Esophagus squamous epithelium (tissue), 5 donors: ENCODE data around the gene ARHGAP42. TPM values are rescaled to one million over a fixed set of nuclear protein-coding genes. Genes with fewer than 3 reads are reported as not detected.

Experiments used
- DNase-seq: peaks from one replicate; lab custom pipeline; 2025; lab: John Stamatoyannopoulos, UW
- H3K27ac ChIP-seq, 4 donors: fragments of 200-600 bp; sonication (generic); one replicate each; pipeline ENCODE4 v1.5.1; 2016 to 2019; ENCODE audit warnings: mild to moderate bottlenecking in 1 of 4
- H3K27me3 ChIP-seq, 4 donors: fragments of 200-600 bp; sonication (generic); 1 replicate in 3 of 4; 2 replicates in 1 of 4; pipeline versions ENCODE4 v1.5.1 to v1.6.0; 2017 to 2021; ENCODE audit warnings: antibody characterized with exemption in 1 of 4
- H3K36me3 ChIP-seq, 3 donors: fragments of 200-600 bp; sonication (generic); one replicate each; pipeline ENCODE4 v1.5.1; 2016 to 2019
- H3K4me1 ChIP-seq, 3 donors: fragments of 200-600 bp; sonication (generic); one replicate each; pipeline ENCODE4 v1.5.1; 2017 to 2019
- H3K4me3 ChIP-seq, 4 donors: fragments of 200-600 bp; sonication (generic); 1 replicate in 3 of 4; 2 replicates in 1 of 4; pipeline ENCODE4 v1.5.1; 2016 to 2019; ENCODE audit warnings: mild to moderate bottlenecking in 2 of 4, moderate library complexity in 1 of 4
- H3K9me3 ChIP-seq, 3 donors: fragments of 200-600 bp; sonication (generic); one replicate each; pipeline ENCODE4 v1.5.1; 2016 to 2019
- CTCF ChIP-seq, 6 experiments: fragments of 450-650 bp in 4 of 6; fragments of 200-600 bp in 2 of 6; sonication (generic) in 2 of 6; IDR thresholded peaks; one replicate each; pipeline ENCODE4 v1.5.1; 2016 to 2019; ENCODE audit warnings: antibody characterized with exemption in 6 of 6, mild to moderate bottlenecking in 4 of 6, moderate library complexity in 4 of 6
- POLR2A ChIP-seq, 4 donors: fragments of 450-650 bp; IDR thresholded peaks; one replicate each; pipeline ENCODE4 v1.6.1; 2017; ENCODE audit warnings: antibody characterized with exemption in 4 of 4, mild to moderate bottlenecking in 4 of 4, moderate library complexity in 3 of 4
- WGBS, 2 donors: methylation state at CpG; one replicate each; pipeline ENCODE4 v1.1.5; 2018; 5-methylcytosine and 5-hydroxymethylcytosine counted together
- intact Hi-C: fragments of 100-400 bp; cut with DNase I; formaldehyde crosslinking; loops from one replicate; pipeline ENCODE4 v1.15.0; 2022
- total RNA-seq, 4 donors: library from RNA; depleted of rRNA; stranded (reverse); fragments of >200 nt; gene quantifications; one replicate each; pipeline ENCODE4 v1.1.0, GENCODE V29; 2016
- donor health status: DM: yes; HTN: yes; CAD: no.

ARHGAP42 gene
- total RNA-seq, 4 donors from 2014 or later, result 3.5 to 10.1 (median 6.4) TPM

GRCh38 chr11:100991541-100991940 is 304.5 kb downstream of the ARHGAP42 start:
- Histone ChIP-seq H3K4me3 (no peak overlapping the region), H3K27me3 (no peaks in the 10 kb centered on the region), H3K9me3 (no peaks in the 10 kb centered on the region), H3K4me1 (no peaks in the 10 kb centered on the region), H3K27ac (no peak overlapping the region), H3K36me3 (no peaks in the 10 kb centered on the region)
- WGBS, 2 donors, result 57 to 64% methylated on average over 2 of the region's 2 CpGs
- DNase-seq, result no peak
- TF ChIP-seq POLR2A (IDR thresholded peaks at IDR 0.05), result no peak
- no peak for TF ChIP-seq CTCF (IDR thresholded peaks at IDR 0.05)
- intact Hi-C loops, result no loop called here

- intact Hi-C loops, result no loop called here
- no peaks in the 10 kb centered on the region for H3K27me3 ChIP-seq
- H3K36me3 ChIP-seq, result no peaks in the 10 kb centered on the region
- TF ChIP-seq CTCF (IDR thresholded peaks at IDR 0.05) (no peak), POLR2A (IDR thresholded peaks at IDR 0.05) (no peak)
- no peak overlapping the region for H3K4me3 ChIP-seq
- H3K9me3 ChIP-seq, result no peaks in the 10 kb centered on the region
- no peak for DNase-seq
- H3K4me1 ChIP-seq, result no peaks in the 10 kb centered on the region
- WGBS, 2 donors, result 96 to 97% methylated on average over 2 of the region's 2 CpGs
- H3K27ac ChIP-seq, result no peak overlapping the region
These were observed 307.9 kb downstream of the ARHGAP42 start for GRCh38 chr11:100994966-100995365.

- Histone ChIP-seq H3K4me1 (no peaks in the 10 kb centered on the region), H3K9me3 (no peaks in the 10 kb centered on the region), H3K4me3 (no peak overlapping the region), H3K27ac (no peak overlapping the region), H3K27me3 (no peaks in the 10 kb centered on the region), H3K36me3 (no peaks in the 10 kb centered on the region)
- DNase-seq, result no peak
- TF ChIP-seq CTCF (IDR thresholded peaks at IDR 0.05), result no peak
- TF ChIP-seq POLR2A (IDR thresholded peaks at IDR 0.05), result no peak
- intact Hi-C loops, result no loop called here
- 62 to 79% methylated on average over 1 of the region's 1 CpG for WGBS, 2 donors
These were observed 312.7 kb downstream of the ARHGAP42 start for GRCh38 chr11:100999756-101000155.

DNA sequence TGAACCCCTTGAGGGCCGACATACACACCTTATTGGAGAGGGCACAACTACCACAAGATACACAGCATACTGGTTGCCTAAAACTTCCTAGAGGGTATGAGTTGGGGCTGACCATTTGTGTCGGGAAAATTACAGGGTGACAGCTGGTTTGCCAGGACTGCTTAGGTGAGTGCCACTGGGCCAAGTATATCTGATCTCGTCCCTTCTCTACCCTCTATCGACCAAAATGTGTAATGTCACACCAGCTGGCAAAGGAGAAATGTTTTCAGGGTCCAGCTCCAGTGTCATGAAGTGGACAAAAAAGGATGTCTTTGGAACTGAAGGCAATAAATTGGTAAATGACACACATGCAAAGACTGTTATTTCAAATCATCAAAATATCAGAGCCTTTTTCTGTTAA is 316.4 kb downstream of the ARHGAP42 start:
- no peak overlapping the region for H3K4me3 ChIP-seq

More for the DNA sequence above, 316.4 kb downstream of the ARHGAP42 start:
- Histone ChIP-seq H3K27ac (no peak overlapping the region), H3K4me1 (no peaks in the 10 kb centered on the region), H3K9me3 (no peaks in the 10 kb centered on the region), H3K36me3 (no peaks in the 10 kb centered on the region), H3K27me3 (no peaks in the 10 kb centered on the region)
- 68 to 91% methylated on average over 3 of the region's 4 CpGs for WGBS, 2 donors
- DNase-seq, result no peak
- intact Hi-C loops, result no loop called here
- TF ChIP-seq CTCF (IDR thresholded peaks at IDR 0.05) (no peak), POLR2A (IDR thresholded peaks at IDR 0.05) (no peak)
